ENCODE results near the gene CDPF1. TPM values are rescaled to one million over a fixed set of nuclear protein-coding genes. Genes with fewer than 3 reads are reported as not detected.

CDPF1 gene
- total and polyA plus RNA-seq, 2 of the 13 experiments (the other 11 are each of a cell fraction or from before 2014, with no cell fraction given), result 5.2 to 8.1 TPM

- no TSS peak for BruUV-seq (replicated peaks)
These were observed 11.6 kb downstream of the CDPF1 start for GRCh38 chr22:46238541-46238940.

More at GRCh38 chr22:46238541-46238940, 11.6 kb downstream of the CDPF1 start:
- Histone ChIP-seq H3K36me3 (replicated peaks in 1 of 2; ENCODE audit: control insufficient read depth in 1 of 2, insufficient read depth in 2 of 2, low read length in 2 of 2) (peaks cover 6 to 32% of the 10 kb centered on the region in 2 experiments; a peak in 4 of 5 replicates), H3K9ac (ENCODE audit: insufficient read depth, low read depth, low read length) (no peak overlapping the region), H3K79me2 (ENCODE audit: insufficient read depth, low read length) (no peaks in the 10 kb centered on the region), H2AFZ (ENCODE audit: low read length) (no peak overlapping the region), H4K20me1 (ENCODE audit: insufficient read depth, low read length) (no peaks in the 10 kb centered on the region), H3K27me3 (ENCODE audit: control insufficient read depth in 1 of 2, insufficient read depth in 2 of 2, low read length in 2 of 2) (no peaks in the 10 kb centered on the region), H3K27ac (ENCODE audit: extremely low read length, insufficient read depth, low read length) (no peak overlapping the region), H3K4me2 (ENCODE audit: low read depth, low read length) (no peak overlapping the region), H3K4me1 (ENCODE audit: insufficient read depth, low read length) (peaks cover 14% of the 10 kb centered on the region), H3K9me3 (ENCODE audit: low read length) (no peaks in the 10 kb centered on the region), H3K4me3 (replicated peaks in 1 of 3; ENCODE audit: insufficient read depth in 1 of 3, low read depth in 2 of 3, low read length in 3 of 3) (no peak overlapping the region)
- ATAC-seq (no peak), DNase-seq (ENCODE audit: low spot score) (no peak), FAIRE-seq (no peak)
- intact Hi-C loops (cut with micrococcal nuclease; ENCODE audit: unreplicated experiment), result no loop called here
- in situ Hi-C loops (cut with HindIII; ENCODE audit: extremely low pct_ligation_motif_present, low pct_unique_long_range_greater_than_20kb), result no loop called here
- CTCF ChIA-PET (ENCODE audit: low intra/inter-chr PET ratio, low total read pairs), result no interaction called here
- no peak for TF ChIP-seq ZNF879 (CRISPR knock-in tag; IDR thresholded peaks at IDR 0.05)
- no peak for TF ChIP-seq SNAPC4 (CRISPR knock-in tag; IDR thresholded peaks at IDR 0.05)
- TF ChIP-seq RBM22 (optimal IDR thresholded peaks at IDR 0.05; ENCODE audit: low read length), result peak; percentile 20
- no peak for TF ChIP-seq ZNF746 (CRISPR knock-in tag; IDR thresholded peaks at IDR 0.05)
- POLR2A ChIA-PET, result no interaction called here
- whole genome bisulfite sequencing (ENCODE audit: low lambda C conversion rate), result 93% methylated on average over 14 of the region's 16 CpGs

Data from HepG2 (cell line).